ENCODE measurements around the gene SSNA1. TPM values are rescaled to one million over a fixed set of nuclear protein-coding genes. Genes with fewer than 3 reads are reported as not detected.

Gene SSNA1
- total and polyA plus RNA-seq, 7 donors, result 39.6 to 122 (median 93.2) TPM

DNA sequence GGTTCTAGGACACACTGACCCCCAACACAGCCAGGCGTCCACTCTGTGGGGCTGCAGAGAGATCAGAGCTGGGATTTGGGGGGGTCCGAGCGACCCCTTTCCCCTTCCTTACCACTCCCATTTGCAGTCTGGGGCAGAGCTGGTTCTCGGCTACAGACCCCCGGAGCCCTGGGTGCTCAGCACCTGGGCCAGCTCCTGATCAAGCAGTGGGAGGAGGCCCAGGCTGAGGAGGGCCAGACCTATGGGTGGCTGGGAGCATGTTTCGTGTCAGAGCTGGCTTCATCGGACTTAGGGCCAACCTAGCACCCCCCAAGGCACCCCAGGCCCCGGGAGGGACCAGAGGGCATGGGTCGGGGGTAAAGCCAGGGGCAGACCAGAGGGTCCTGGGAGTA lies 42.0 kb upstream of the SSNA1 start:
- Histone ChIP-seq H3K36me3 (no peaks in the 10 kb centered on the region), H3K4me3 (no peak overlapping the region), H3K27ac (no peak overlapping the region), H3K9me3 (no peaks in the 10 kb centered on the region), H3K27me3 (peaks cover 3 to 81% (median 60%) of the 10 kb centered on the region in 3 donors), H3K4me1 (peaks cover 0 to 5% (median 0%) of the 10 kb centered on the region in 4 donors)
- TF ChIP-seq EP300 (IDR thresholded peaks at IDR 0.05) (no peak), POLR2A (IDR thresholded peaks at IDR 0.05) (no peak), POLR2AphosphoS5 (IDR thresholded peaks at IDR 0.05) (no peak)
- TF ChIP-seq, protein P1, sequence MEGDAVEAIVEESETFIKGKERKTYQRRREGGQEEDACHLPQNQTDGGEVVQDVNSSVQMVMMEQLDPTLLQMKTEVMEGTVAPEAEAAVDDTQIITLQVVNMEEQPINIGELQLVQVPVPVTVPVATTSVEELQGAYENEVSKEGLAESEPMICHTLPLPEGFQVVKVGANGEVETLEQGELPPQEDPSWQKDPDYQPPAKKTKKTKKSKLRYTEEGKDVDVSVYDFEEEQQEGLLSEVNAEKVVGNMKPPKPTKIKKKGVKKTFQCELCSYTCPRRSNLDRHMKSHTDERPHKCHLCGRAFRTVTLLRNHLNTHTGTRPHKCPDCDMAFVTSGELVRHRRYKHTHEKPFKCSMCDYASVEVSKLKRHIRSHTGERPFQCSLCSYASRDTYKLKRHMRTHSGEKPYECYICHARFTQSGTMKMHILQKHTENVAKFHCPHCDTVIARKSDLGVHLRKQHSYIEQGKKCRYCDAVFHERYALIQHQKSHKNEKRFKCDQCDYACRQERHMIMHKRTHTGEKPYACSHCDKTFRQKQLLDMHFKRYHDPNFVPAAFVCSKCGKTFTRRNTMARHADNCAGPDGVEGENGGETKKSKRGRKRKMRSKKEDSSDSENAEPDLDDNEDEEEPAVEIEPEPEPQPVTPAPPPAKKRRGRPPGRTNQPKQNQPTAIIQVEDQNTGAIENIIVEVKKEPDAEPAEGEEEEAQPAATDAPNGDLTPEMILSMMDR (IDR thresholded peaks at IDR 0.05), result no peak
- intact Hi-C loops (cut with DNase I), result no loop called here
- no peak for DNase-seq
- 57 to 60% methylated on average over 9 of the region's 9 CpGs for WGBS, 2 donors

DNA sequence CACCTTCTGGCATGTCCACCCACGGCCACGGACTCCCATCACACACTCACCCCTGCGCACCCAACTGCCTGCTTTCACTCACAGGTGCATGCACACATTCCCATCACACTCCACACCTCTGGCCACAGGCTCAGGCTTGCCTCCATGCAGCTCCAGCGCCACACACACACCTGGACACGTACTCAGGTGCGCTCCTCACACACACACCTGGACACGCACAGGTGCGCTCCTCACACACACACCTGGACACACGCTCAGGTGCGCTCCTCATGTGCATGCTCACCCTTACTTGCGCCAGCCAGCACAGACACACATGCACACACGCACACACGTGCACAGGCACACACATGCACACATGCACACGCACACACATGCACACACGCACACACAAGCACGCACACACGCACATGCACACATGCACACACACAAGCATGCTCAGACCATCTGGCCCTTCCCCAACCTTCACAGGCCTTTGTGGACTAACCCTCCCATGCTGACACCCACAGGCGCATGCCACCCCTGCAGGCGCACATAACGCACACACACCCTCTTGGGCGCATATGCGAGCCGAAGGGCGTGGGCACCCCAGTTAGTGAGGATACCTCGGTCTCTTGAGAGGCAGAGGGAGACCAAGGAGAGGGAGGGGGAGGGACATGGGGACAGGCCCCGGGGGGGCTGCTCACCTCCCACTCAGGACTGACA lies 41.2 kb upstream of the SSNA1 start:
- TF ChIP-seq POLR2AphosphoS5 (IDR thresholded peaks at IDR 0.05) (no peak), EP300 (IDR thresholded peaks at IDR 0.05) (no peak), POLR2A (IDR thresholded peaks at IDR 0.05) (no peak)
- TF ChIP-seq, protein P1 (IDR thresholded peaks at IDR 0.05), result no peak
- no peak overlapping the region for H3K27ac ChIP-seq
- H3K9me3 ChIP-seq, result no peaks in the 10 kb centered on the region
- 65 to 83% methylated on average over 26 of the region's 26 CpGs for WGBS, 2 donors
- intact Hi-C loops (cut with DNase I), result no loop called here
- DNase-seq, result no peak
- no peaks in the 10 kb centered on the region for H3K36me3 ChIP-seq
- peaks cover 3 to 74% (median 52%) of the 10 kb centered on the region in 3 donors for H3K27me3 ChIP-seq
- H3K4me3 ChIP-seq, result no peak overlapping the region
- H3K4me1 ChIP-seq, result peaks cover 0 to 5% (median 0%) of the 10 kb centered on the region in 4 donors

DNA sequence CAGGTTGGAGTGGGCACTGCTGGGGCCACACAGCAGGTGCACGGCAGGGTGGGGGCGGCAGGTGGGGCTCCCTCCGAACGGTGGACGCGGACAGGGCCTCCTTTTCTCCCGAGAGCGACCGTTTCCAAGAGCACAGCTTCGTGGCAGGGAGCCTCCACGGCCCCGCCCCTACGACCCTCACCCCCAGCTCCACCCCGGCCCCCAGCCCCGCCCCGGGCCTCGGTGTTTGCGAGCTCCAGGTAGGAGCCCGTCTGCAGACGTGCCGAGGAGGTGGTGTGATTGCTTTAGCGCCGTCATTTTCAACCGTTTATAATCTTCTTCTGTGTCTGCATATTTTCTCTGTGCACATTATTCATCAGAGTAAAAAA lies 40.7 kb upstream of the SSNA1 start:
- intact Hi-C loops (cut with DNase I), result no loop called here
- H3K4me1 ChIP-seq, result peaks cover 0 to 5% (median 0%) of the 10 kb centered on the region in 4 donors
- H3K4me3 ChIP-seq, result no peak overlapping the region
- H3K36me3 ChIP-seq, result no peaks in the 10 kb centered on the region
- no peaks in the 10 kb centered on the region for H3K9me3 ChIP-seq
- 22 to 32% methylated on average over 24 of the region's 24 CpGs for WGBS, 2 donors
- TF ChIP-seq POLR2AphosphoS5 (IDR thresholded peaks at IDR 0.05) (no peak), EP300 (IDR thresholded peaks at IDR 0.05) (no peak), POLR2A (IDR thresholded peaks at IDR 0.05) (no peak)
- TF ChIP-seq, protein P1 (IDR thresholded peaks at IDR 0.05), result no peak
- DNase-seq, result no peak
- H3K27me3 ChIP-seq, result peaks cover 3 to 68% (median 47%) of the 10 kb centered on the region in 3 donors
- no peak overlapping the region for H3K27ac ChIP-seq

GRCh38 chr9:137148242-137148641 lies 40.2 kb upstream of the SSNA1 start:
- no peaks in the 10 kb centered on the region for H3K9me3 ChIP-seq
- intact Hi-C loops (cut with DNase I), result no loop called here
- no peak overlapping the region for H3K27ac ChIP-seq
- WGBS, 2 donors, result 74 to 76% methylated on average over 27 of the region's 27 CpGs
- no peaks in the 10 kb centered on the region for H3K36me3 ChIP-seq
- TF ChIP-seq POLR2AphosphoS5 (IDR thresholded peaks at IDR 0.05) (no peak), POLR2A (IDR thresholded peaks at IDR 0.05) (no peak), EP300 (IDR thresholded peaks at IDR 0.05) (no peak)
- TF ChIP-seq, protein P1 (IDR thresholded peaks at IDR 0.05), result no peak
- DNase-seq, result no peak
- H3K4me1 ChIP-seq, result peaks cover 0 to 5% (median 0%) of the 10 kb centered on the region in 4 donors
- H3K4me3 ChIP-seq, result no peak overlapping the region
- peaks cover 3 to 64% (median 42%) of the 10 kb centered on the region in 3 donors for H3K27me3 ChIP-seq
